SK-N-SH treated with all-trans-retinoic acid at 6 μM for 48 hours (cell line): ENCODE results near the gene CPSF3.

ENCODE experiments used
- ARNTL ChIP-seq: fragments of 450-650 bp; formaldehyde crosslinking; IDR thresholded peaks from 2 replicates; pipeline ENCODE4 v1.5.0; 2020; ENCODE audit warnings: low read depth, mild to moderate bottlenecking, moderate library complexity, borderline replicate concordance
- BACH2 ChIP-seq: fragments of 250-450 bp; sonication (Bioruptor Pico); IDR thresholded peaks from 2 replicates; pipeline ENCODE4 v1.9.0; 2021; ENCODE audit warnings: mild to moderate bottlenecking, borderline replicate concordance
- CREB5 ChIP-seq: fragments of 250-450 bp; sonication (Bioruptor Pico); IDR thresholded peaks from 2 replicates; pipeline ENCODE4 v1.5.1; 2020; ENCODE audit warnings: low read depth, mild to moderate bottlenecking, moderate library complexity
- CSRNP3 ChIP-seq: fragments of 250-450 bp; sonication (Bioruptor Pico); IDR thresholded peaks from 2 replicates; pipeline ENCODE4 v1.5.1; 2021; ENCODE audit warnings: mild to moderate bottlenecking, moderate library complexity
- ESRRG ChIP-seq: fragments of 250-450 bp; sonication (Bioruptor Pico); IDR thresholded peaks from 2 replicates; pipeline ENCODE4 v1.6.1; 2021; ENCODE audit warnings: mild to moderate bottlenecking
- OSR1 ChIP-seq: fragments of 250-450 bp; sonication (Bioruptor Pico); IDR thresholded peaks from 2 replicates; pipeline ENCODE4 v1.8.0; 2022; ENCODE audit warnings: moderate library complexity, mild to moderate bottlenecking, inconsistent platforms
- TCF4 ChIP-seq: fragments of 250-450 bp; sonication (Bioruptor Pico); IDR thresholded peaks from 2 replicates; pipeline ENCODE4 v1.8.0; 2021; ENCODE audit warnings: mild to moderate bottlenecking, moderate library complexity, borderline replicate concordance
- ZFP30 ChIP-seq: fragments of 450-650 bp; formaldehyde crosslinking; IDR thresholded peaks from 2 replicates; pipeline ENCODE4 v1.5.0; 2022; ENCODE audit warnings: mild to moderate bottlenecking, moderate library complexity
- ZNF565 ChIP-seq: fragments of 450-650 bp; formaldehyde crosslinking; conservative IDR thresholded peaks from 2 replicates; pipeline ENCODE4 v1.5.0; 2020; ENCODE audit warnings: low read depth, mild to moderate bottlenecking, moderate library complexity

- no peak for TF ChIP-seq ZNF565 (CRISPR knock-in tag)
- TF ChIP-seq CSRNP3 (CRISPR knock-in tag), result no peak
- no peak for TF ChIP-seq ZFP30 (CRISPR knock-in tag)
- no peak for TF ChIP-seq CREB5
- TF ChIP-seq OSR1, result no peak
- TF ChIP-seq ARNTL (CRISPR knock-in tag), result no peak
- TF ChIP-seq ESRRG, result no peak
- no peak for TF ChIP-seq TCF4
- TF ChIP-seq BACH2 (CRISPR knock-in tag), result no peak
Observed at GRCh38 chr2:9484533-9484932, 61.1 kb downstream of the CPSF3 start.
